DND-41 (cell line): ENCODE results near the gene AMOT.

Experiments
- CTCF ChIP-seq: IDR thresholded peaks from 2 replicates; pipeline ENCODE4 v1.5.1; 2012; ENCODE audit warnings: borderline replicate concordance, low read length, moderate library complexity, mild to moderate bottlenecking; ENCODE audit not compliant: poor library complexity, severe bottlenecking; ENCODE audit errors: extremely low read depth
- EZH2 ChIP-seq: IDR thresholded peaks from 3 replicates; pipeline ENCODE4 v1.6.1; 2012; ENCODE audit warnings: borderline replicate concordance, low read depth, mild to moderate bottlenecking, moderate library complexity, low read length, inconsistent platforms; ENCODE audit not compliant: severe bottlenecking

GRCh38 chrX:112851161-112851779 is 10.6 kb upstream of the AMOT start:
- no peak for TF ChIP-seq EZH2
- TF ChIP-seq CTCF: no peak
